PC-9 (cell line): ENCODE measurements around the gene TTBK2.

Source experiments
- CTCF ChIP-seq: fragments of 200-600 bp; sonication (generic); conservative IDR thresholded peaks from 2 replicates; pipeline ENCODE4 v1.6.1; 2017; ENCODE audit warnings: mixed run types, antibody characterized with exemption, mild to moderate bottlenecking, moderate library complexity
- EZH2 ChIP-seq: fragments of 200-600 bp; sonication (generic); IDR thresholded peaks from 2 replicates; pipeline ENCODE4 v1.8.0; 2017; ENCODE audit warnings: antibody characterized with exemption, low read depth

- TF ChIP-seq CTCF (no peak), EZH2 (no peak)
Measured at GRCh38 chr15:42955518-42955917, 34.9 kb upstream of the TTBK2 start.
